ENCODE data around the gene NCMAP. TPM values are rescaled to one million over a fixed set of nuclear protein-coding genes. Genes with fewer than 3 reads are reported as not detected.
"Not testable (repeated sequence)": the region's sequence is repeated elsewhere in the genome, so short reads cannot be mapped to it uniquely, and the experiment has no call there.

NCMAP gene
- total RNA-seq, 2 donors from 2014 or later: 0.14 TPM; not detected in 1

DNA sequence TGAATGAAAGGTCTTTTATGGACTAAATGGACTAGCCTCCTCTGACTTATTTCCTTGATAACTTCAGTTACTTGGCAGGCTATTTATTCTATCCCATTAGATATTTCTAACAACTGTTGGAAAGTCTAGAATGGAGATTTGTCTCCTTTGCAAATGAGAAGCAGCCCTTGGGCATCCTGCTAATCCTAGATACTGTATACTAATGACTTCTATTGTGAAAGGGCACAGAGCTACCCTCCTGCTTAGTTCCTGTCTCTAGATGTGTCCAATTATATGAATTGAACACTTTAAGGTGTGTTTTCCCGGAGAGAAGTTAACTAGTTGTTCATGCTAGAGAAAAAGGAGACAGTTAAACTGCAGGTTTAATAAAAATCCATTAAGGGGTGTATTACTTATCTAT is 10.2 kb upstream of the NCMAP start:
- DNase-seq (ENCODE audit: low spot score) (no peak), ATAC-seq (ENCODE audit: insufficient number of reproducible peaks, low FRiP score, low read depth) (no peak)
- no peaks in the 10 kb centered on the region for H3K9me3 ChIP-seq
- H3K4me3 ChIP-seq: no peak overlapping the region
- H3K27me3 ChIP-seq (replicated peaks; ENCODE audit: insufficient read depth): no peaks in the 10 kb centered on the region
- no peak overlapping the region for H3K27ac ChIP-seq
- H3K4me1 ChIP-seq (ENCODE audit: control insufficient read depth in 1 of 2, low read depth in 2 of 2): no peaks in the 10 kb centered on the region
- TF ChIP-seq, protein P1, sequence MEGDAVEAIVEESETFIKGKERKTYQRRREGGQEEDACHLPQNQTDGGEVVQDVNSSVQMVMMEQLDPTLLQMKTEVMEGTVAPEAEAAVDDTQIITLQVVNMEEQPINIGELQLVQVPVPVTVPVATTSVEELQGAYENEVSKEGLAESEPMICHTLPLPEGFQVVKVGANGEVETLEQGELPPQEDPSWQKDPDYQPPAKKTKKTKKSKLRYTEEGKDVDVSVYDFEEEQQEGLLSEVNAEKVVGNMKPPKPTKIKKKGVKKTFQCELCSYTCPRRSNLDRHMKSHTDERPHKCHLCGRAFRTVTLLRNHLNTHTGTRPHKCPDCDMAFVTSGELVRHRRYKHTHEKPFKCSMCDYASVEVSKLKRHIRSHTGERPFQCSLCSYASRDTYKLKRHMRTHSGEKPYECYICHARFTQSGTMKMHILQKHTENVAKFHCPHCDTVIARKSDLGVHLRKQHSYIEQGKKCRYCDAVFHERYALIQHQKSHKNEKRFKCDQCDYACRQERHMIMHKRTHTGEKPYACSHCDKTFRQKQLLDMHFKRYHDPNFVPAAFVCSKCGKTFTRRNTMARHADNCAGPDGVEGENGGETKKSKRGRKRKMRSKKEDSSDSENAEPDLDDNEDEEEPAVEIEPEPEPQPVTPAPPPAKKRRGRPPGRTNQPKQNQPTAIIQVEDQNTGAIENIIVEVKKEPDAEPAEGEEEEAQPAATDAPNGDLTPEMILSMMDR (IDR thresholded peaks at IDR 0.05): no peak
- H3K36me3 ChIP-seq: no peaks in the 10 kb centered on the region

DNA sequence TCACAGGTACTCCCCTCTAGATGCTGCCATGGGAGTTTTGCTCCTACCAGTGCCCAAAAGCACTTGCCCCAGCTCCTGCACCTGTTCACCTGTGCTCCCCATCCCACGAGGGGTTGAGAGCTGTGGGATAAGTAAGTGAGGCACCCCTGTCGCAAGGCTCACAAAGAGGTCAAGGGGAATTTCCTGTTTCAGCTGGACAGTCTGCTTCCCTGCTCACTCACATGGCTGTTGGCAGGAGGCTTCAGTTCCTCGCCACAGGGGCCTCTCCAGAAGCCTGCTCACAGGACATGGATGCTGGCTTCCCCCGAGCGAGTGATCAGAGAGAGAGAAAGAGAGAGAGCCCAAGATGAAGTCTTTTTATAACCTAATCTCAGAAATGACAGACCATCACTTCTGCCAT is 8.7 kb upstream of the NCMAP start:
- TF ChIP-seq, protein P1 (IDR thresholded peaks at IDR 0.05): no peak
- H3K27me3 ChIP-seq (replicated peaks; ENCODE audit: insufficient read depth): no peaks in the 10 kb centered on the region
- no peak overlapping the region for H3K27ac ChIP-seq
- DNase-seq (ENCODE audit: low spot score) (no peak), ATAC-seq (ENCODE audit: insufficient number of reproducible peaks, low FRiP score, low read depth) (no peak)
- no peaks in the 10 kb centered on the region for H3K9me3 ChIP-seq
- H3K4me3 ChIP-seq: no peak overlapping the region
- H3K4me1 ChIP-seq (ENCODE audit: control insufficient read depth in 1 of 2, low read depth in 2 of 2): no peaks in the 10 kb centered on the region
- H3K36me3 ChIP-seq: no peaks in the 10 kb centered on the region

DNA sequence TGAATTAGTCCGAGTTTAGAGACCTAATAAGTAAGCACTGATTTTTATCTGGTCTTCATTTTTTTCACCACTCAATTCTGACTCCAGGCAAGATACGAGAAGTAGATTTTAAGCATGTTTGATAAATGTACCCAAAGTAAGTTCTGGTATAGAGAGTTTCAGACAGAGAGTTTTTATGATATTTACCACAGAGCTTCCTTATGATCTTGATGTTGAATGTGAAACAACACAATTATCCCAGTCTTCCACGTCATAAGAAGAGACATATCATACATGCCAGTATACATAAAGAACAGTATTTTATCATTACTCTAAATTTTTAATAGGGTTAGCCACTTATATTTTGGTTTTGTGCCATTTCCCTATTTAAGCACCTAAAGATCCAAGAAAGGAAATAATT is 7.8 kb upstream of the NCMAP start:
- no peak for ATAC-seq (ENCODE audit: insufficient number of reproducible peaks, low FRiP score, low read depth)
- DNase-seq (ENCODE audit: low spot score): no peak
- H3K9me3 ChIP-seq: no peaks in the 10 kb centered on the region
- H3K36me3 ChIP-seq: no peaks in the 10 kb centered on the region
- H3K27ac ChIP-seq: no peak overlapping the region
- TF ChIP-seq, protein P1 (IDR thresholded peaks at IDR 0.05): no peak
- H3K4me1 ChIP-seq (ENCODE audit: control insufficient read depth in 1 of 2, low read depth in 2 of 2): no peaks in the 10 kb centered on the region
- H3K27me3 ChIP-seq (replicated peaks; ENCODE audit: insufficient read depth): no peaks in the 10 kb centered on the region
- no peak overlapping the region for H3K4me3 ChIP-seq

GRCh38 chr1:24549210-24549609 is 6.7 kb upstream of the NCMAP start:
- not testable (repeated sequence) for H3K9me3 ChIP-seq; H3K4me1 ChIP-seq (ENCODE audit: control insufficient read depth in 1 of 2, low read depth in 2 of 2); H3K27me3 ChIP-seq (replicated peaks; ENCODE audit: insufficient read depth); ATAC-seq (ENCODE audit: insufficient number of reproducible peaks, low FRiP score, low read depth); H3K27ac ChIP-seq; H3K4me3 ChIP-seq; DNase-seq (ENCODE audit: low spot score); H3K36me3 ChIP-seq

GRCh38 chr1:24551290-24551959 is 4.5 kb upstream of the NCMAP start:
- no peaks in the 10 kb centered on the region for H3K9me3 ChIP-seq
- no peak overlapping the region for H3K4me3 ChIP-seq
- no peaks in the 10 kb centered on the region for H3K4me1 ChIP-seq (ENCODE audit: control insufficient read depth in 1 of 2, low read depth in 2 of 2)
- ATAC-seq (ENCODE audit: insufficient number of reproducible peaks, low FRiP score, low read depth): no peak
- TF ChIP-seq, protein P1 (IDR thresholded peaks at IDR 0.05): no peak
- H3K36me3 ChIP-seq: no peaks in the 10 kb centered on the region
- no peak for DNase-seq (ENCODE audit: low spot score)
- no peak overlapping the region for H3K27ac ChIP-seq
- no peaks in the 10 kb centered on the region for H3K27me3 ChIP-seq (replicated peaks; ENCODE audit: insufficient read depth)

All from thoracic aorta (tissue), 2 donors.